Measurements from ENCODE around the gene PLPP4.

DNA sequence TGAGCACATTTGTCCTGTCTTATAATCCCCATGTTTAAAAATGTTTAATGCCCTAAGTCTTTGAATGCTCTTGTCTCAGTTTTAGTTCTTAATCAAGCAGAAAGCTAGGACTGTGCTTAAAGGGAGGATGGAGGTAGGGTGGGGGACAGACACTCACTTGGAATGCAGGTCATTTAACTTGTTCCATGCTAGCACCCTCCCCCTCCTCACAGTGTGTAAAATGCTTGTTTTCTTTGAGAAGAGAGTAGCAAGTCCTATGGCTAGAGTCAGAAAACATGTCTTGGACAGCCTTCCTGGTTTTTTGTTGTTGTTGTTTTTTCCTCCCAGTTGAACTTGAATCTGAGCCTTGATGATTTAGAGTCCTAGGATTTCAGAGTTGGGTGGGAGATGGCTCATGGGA is 114.2 kb downstream of the PLPP4 start:
- TF ChIP-seq, protein P1, sequence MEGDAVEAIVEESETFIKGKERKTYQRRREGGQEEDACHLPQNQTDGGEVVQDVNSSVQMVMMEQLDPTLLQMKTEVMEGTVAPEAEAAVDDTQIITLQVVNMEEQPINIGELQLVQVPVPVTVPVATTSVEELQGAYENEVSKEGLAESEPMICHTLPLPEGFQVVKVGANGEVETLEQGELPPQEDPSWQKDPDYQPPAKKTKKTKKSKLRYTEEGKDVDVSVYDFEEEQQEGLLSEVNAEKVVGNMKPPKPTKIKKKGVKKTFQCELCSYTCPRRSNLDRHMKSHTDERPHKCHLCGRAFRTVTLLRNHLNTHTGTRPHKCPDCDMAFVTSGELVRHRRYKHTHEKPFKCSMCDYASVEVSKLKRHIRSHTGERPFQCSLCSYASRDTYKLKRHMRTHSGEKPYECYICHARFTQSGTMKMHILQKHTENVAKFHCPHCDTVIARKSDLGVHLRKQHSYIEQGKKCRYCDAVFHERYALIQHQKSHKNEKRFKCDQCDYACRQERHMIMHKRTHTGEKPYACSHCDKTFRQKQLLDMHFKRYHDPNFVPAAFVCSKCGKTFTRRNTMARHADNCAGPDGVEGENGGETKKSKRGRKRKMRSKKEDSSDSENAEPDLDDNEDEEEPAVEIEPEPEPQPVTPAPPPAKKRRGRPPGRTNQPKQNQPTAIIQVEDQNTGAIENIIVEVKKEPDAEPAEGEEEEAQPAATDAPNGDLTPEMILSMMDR (IDR thresholded peaks at IDR 0.05; ENCODE audit: low read depth, low read length): no peak
- TF ChIP-seq EZH2phosphoT487 (IDR thresholded peaks at IDR 0.05; ENCODE audit: low read depth): no peak

Data from OCI-LY3 (cell line).